CD4-positive, CD25-positive, alpha-beta regulatory T cell (primary cell): ENCODE measurements around the gene REM2. TPM values are rescaled to one million over a fixed set of nuclear protein-coding genes. Genes with fewer than 3 reads are reported as not detected.

Experiments used
- ATAC-seq, 2 donors: fragments of 150-1000 bp; cut with Tn5 transposase; one replicate each; pipeline ENCODE4 v1.10.0; 2021; ENCODE audit warnings: low read depth in 2 of 2, moderate number of reproducible peaks in 2 of 2, moderate library complexity in 1 of 2
- DNase-seq, 3 donors: peaks; one replicate each; pipeline versions ENCODE4 v3.0.0 to v3.0.0-alpha.2; 2012 to 2022; ENCODE audit warnings: mixed read lengths in 1 of 3
- H3K27ac ChIP-seq: one replicate; pipeline ENCODE4 v1.7.0; 2013; ENCODE audit warnings: mild to moderate bottlenecking, low read length; ENCODE audit not compliant: insufficient read depth, poor library complexity, severe bottlenecking
- H3K27me3 ChIP-seq: one replicate; pipeline ENCODE4 v1.7.0; 2013; ENCODE audit warnings: low read length; ENCODE audit not compliant: control insufficient read depth, insufficient read depth
- H3K36me3 ChIP-seq: one replicate; pipeline ENCODE4 v1.7.0; 2013; ENCODE audit warnings: mild to moderate bottlenecking, low read length, moderate library complexity; ENCODE audit not compliant: control insufficient read depth, insufficient read depth
- H3K4me1 ChIP-seq: 2 replicates; pipeline ENCODE4 v1.7.0; 2013; ENCODE audit warnings: mild to moderate bottlenecking, low read length; ENCODE audit not compliant: insufficient read depth, control insufficient read depth, poor library complexity, severe bottlenecking
- H3K4me3 ChIP-seq: one replicate; pipeline ENCODE4 v1.7.0; 2013; ENCODE audit warnings: low read depth, mild to moderate bottlenecking, low read length, moderate library complexity
- H3K9me3 ChIP-seq, 2 experiments: 1 replicate in 1 of 2; 2 replicates in 1 of 2; pipeline ENCODE4 v1.7.0; 2013; ENCODE audit warnings: low read length in 2 of 2, mild to moderate bottlenecking in 1 of 2, moderate library complexity in 1 of 2; ENCODE audit not compliant: control insufficient read depth in 2 of 2
- H3K27ac Mint-ChIP-seq, 3 donors: one replicate each; pipeline ENCODE4 v1.8.0; 2020 to 2022; ENCODE audit warnings: mild to moderate bottlenecking in 3 of 3, mixed read lengths in 3 of 3, moderate library complexity in 2 of 3
- H3K27me3 Mint-ChIP-seq: one replicate; pipeline ENCODE4 v1.8.0; 2022; ENCODE audit warnings: mild to moderate bottlenecking, mixed read lengths
- H3K36me3 Mint-ChIP-seq: one replicate; pipeline ENCODE4 v1.8.0; 2020; ENCODE audit warnings: mixed read lengths
- H3K4me1 Mint-ChIP-seq, 4 donors: one replicate each; pipeline ENCODE4 v1.8.0; 2020 to 2022; ENCODE audit warnings: mixed read lengths in 4 of 4, mild to moderate bottlenecking in 1 of 4
- H3K4me3 Mint-ChIP-seq, 4 donors: one replicate each; pipeline ENCODE4 v1.8.0; 2020 to 2022; ENCODE audit warnings: mild to moderate bottlenecking in 4 of 4, mixed read lengths in 4 of 4, moderate library complexity in 3 of 4
- H3K9me3 Mint-ChIP-seq, 7 donors: one replicate each; pipeline ENCODE4 v1.8.0; 2020 to 2022; ENCODE audit warnings: mixed read lengths in 7 of 7, mild to moderate bottlenecking in 3 of 7, moderate library complexity in 2 of 7
- polyA plus RNA-seq, 4 donors: library from polyadenylated mRNA; unstranded; fragments of 300-500 nt; fragmentation: Illumina TruSeq; gene quantifications; one replicate each; pipeline ENCODE4 v1.2.3, GENCODE V29; 2021
- total RNA-seq: library from RNA; stranded (reverse); gene quantifications from one replicate; pipeline ENCODE4 v1.2.3, GENCODE V29; 2022

Gene REM2
- total and polyA plus RNA-seq, 5 donors from 2014 or later = 0.61 to 11.1 (median 1.5) TPM

GRCh38 chr14:22845821-22846625, 37.0 kb upstream of the REM2 start:
- peaks cover 16% of the 10 kb centered on the region for H3K27me3 Mint-ChIP-seq
- H3K27ac ChIP-seq = no peak overlapping the region
- H3K27ac Mint-ChIP-seq = no peak overlapping the region
- H3K4me3 Mint-ChIP-seq = no peak overlapping the region
- H3K27me3 ChIP-seq = no peaks in the 10 kb centered on the region
- no peak overlapping the region for H3K4me3 ChIP-seq
- H3K9me3 Mint-ChIP-seq = peaks cover 0 to 2% (median 0%) of the 10 kb centered on the region in 7 donors
- H3K36me3 Mint-ChIP-seq = no peaks in the 10 kb centered on the region
- no peaks in the 10 kb centered on the region for H3K36me3 ChIP-seq
- no peaks in the 10 kb centered on the region for H3K9me3 ChIP-seq
- H3K4me1 ChIP-seq = no peaks in the 10 kb centered on the region
- ATAC-seq (no peak), DNase-seq (no peak)
- H3K4me1 Mint-ChIP-seq = no peaks in the 10 kb centered on the region

GRCh38 chr14:22846811-22847307, 36.2 kb upstream of the REM2 start:
- Histone ChIP-seq H3K36me3 (no peaks in the 10 kb centered on the region), H3K27ac (no peak overlapping the region), H3K4me1 (no peaks in the 10 kb centered on the region), H3K9me3 (no peaks in the 10 kb centered on the region), H3K27me3 (no peaks in the 10 kb centered on the region), H3K4me3 (no peak overlapping the region)
- Mint-ChIP-seq H3K4me1 (no peaks in the 10 kb centered on the region), H3K4me3 (no peak overlapping the region), H3K36me3 (no peaks in the 10 kb centered on the region), H3K9me3 (peaks cover 0 to 2% (median 0%) of the 10 kb centered on the region in 7 donors), H3K27ac (no peak overlapping the region), H3K27me3 (peaks cover 16% of the 10 kb centered on the region)
- no peak for ATAC-seq
- DNase-seq = no peak

- Histone ChIP-seq H3K4me3 (no peak overlapping the region), H3K9me3 (no peaks in the 10 kb centered on the region), H3K36me3 (no peaks in the 10 kb centered on the region), H3K27ac (no peak overlapping the region), H3K27me3 (no peaks in the 10 kb centered on the region), H3K4me1 (peaks cover 1% of the 10 kb centered on the region)
- DNase-seq (no peak), ATAC-seq (no peak)
- Mint-ChIP-seq H3K27me3 (peaks cover 16% of the 10 kb centered on the region), H3K27ac (no peak overlapping the region), H3K4me1 (peaks cover 0 to 2% (median under 1%) of the 10 kb centered on the region in 4 donors), H3K4me3 (no peak overlapping the region), H3K9me3 (peaks cover 0 to 2% (median 0%) of the 10 kb centered on the region in 7 donors), H3K36me3 (no peaks in the 10 kb centered on the region)
Measured at GRCh38 chr14:22847661-22848341, 35.2 kb upstream of the REM2 start.

GRCh38 chr14:22848351-22849164, 34.5 kb upstream of the REM2 start:
- Histone ChIP-seq H3K36me3 (no peaks in the 10 kb centered on the region), H3K4me3 (no peak overlapping the region), H3K9me3 (no peaks in the 10 kb centered on the region), H3K27ac (no peak overlapping the region), H3K27me3 (no peaks in the 10 kb centered on the region), H3K4me1 (peaks cover 9% of the 10 kb centered on the region)
- Mint-ChIP-seq H3K9me3 (peaks cover 0 to 2% (median 0%) of the 10 kb centered on the region in 7 donors), H3K27ac (peak overlapping the region in 2 of 3 donors; percentile 5 to 56), H3K27me3 (peaks cover 16% of the 10 kb centered on the region), H3K36me3 (no peaks in the 10 kb centered on the region), H3K4me3 (no peak overlapping the region), H3K4me1 (peaks cover 0 to 9% (median 4%) of the 10 kb centered on the region in 4 donors)
- DNase-seq (no peak), ATAC-seq (no peak)

- peaks cover 0 to 2% (median 0%) of the 10 kb centered on the region in 7 donors for H3K9me3 Mint-ChIP-seq
- DNase-seq (no peak), ATAC-seq (no peak)
- Histone ChIP-seq H3K4me3 (no peak overlapping the region), H3K9me3 (no peaks in the 10 kb centered on the region), H3K27me3 (no peaks in the 10 kb centered on the region), H3K4me1 (peaks cover 10% of the 10 kb centered on the region), H3K36me3 (no peaks in the 10 kb centered on the region), H3K27ac (no peak overlapping the region)
- no peak overlapping the region for H3K27ac Mint-ChIP-seq
- H3K4me3 Mint-ChIP-seq = no peak overlapping the region
- H3K36me3 Mint-ChIP-seq = no peaks in the 10 kb centered on the region
- H3K27me3 Mint-ChIP-seq = peaks cover 13% of the 10 kb centered on the region
- H3K4me1 Mint-ChIP-seq = peaks cover 0 to 12% (median 5%) of the 10 kb centered on the region in 4 donors
Measured at GRCh38 chr14:22849212-22849819, 33.7 kb upstream of the REM2 start.

GRCh38 chr14:22850944-22851764, 31.9 kb upstream of the REM2 start:
- H3K9me3 ChIP-seq = no peaks in the 10 kb centered on the region
- Mint-ChIP-seq H3K4me3 (no peak overlapping the region), H3K36me3 (no peaks in the 10 kb centered on the region), H3K9me3 (peaks cover 0 to 2% (median 0%) of the 10 kb centered on the region in 7 donors), H3K4me1 (peaks cover 0 to 15% (median 8%) of the 10 kb centered on the region in 4 donors), H3K27me3 (peaks cover 4% of the 10 kb centered on the region), H3K27ac (no peak overlapping the region)
- H3K4me1 ChIP-seq = peaks cover 10% of the 10 kb centered on the region
- no peak overlapping the region for H3K4me3 ChIP-seq
- no peak overlapping the region for H3K27ac ChIP-seq
- H3K36me3 ChIP-seq = no peaks in the 10 kb centered on the region
- peak in 1 of 3 donors; percentile 38 for DNase-seq
- no peaks in the 10 kb centered on the region for H3K27me3 ChIP-seq
- ATAC-seq = no peak
